Activated CD8-positive, alpha-beta memory T cell treated with anti-CD3 and anti-CD28 coated beads for 1 hour (primary cell): Measurements from ENCODE around the gene ARIH2.

Source experiments
- DNase-seq, 2 donors: peaks; one replicate each; pipeline ENCODE4 v3.0.0-alpha.2; 2020; ENCODE audit warnings: low read depth in 1 of 2; ENCODE audit errors: extremely low read depth in 1 of 2

The ARIH2 gene

GRCh38 chr3:49035281-49035680, 116.6 kb downstream of the ARIH2 start:
- no peak for DNase-seq
